Chondrocyte (in vitro differentiated cells): ENCODE data around the gene TNFRSF12A. TPM values are rescaled to one million over a fixed set of nuclear protein-coding genes. Genes with fewer than 3 reads are reported as not detected.
"Not testable (repeated sequence)": the region's sequence is repeated elsewhere in the genome, so short reads cannot be mapped to it uniquely, and the experiment has no call there.

ENCODE experiments used
- DNase-seq: peaks from one replicate; pipeline ENCODE4 v3.0.0; 2021; ENCODE audit warnings: mixed read lengths, low spot score
- H3K27ac Mint-ChIP-seq: one replicate; pipeline ENCODE4 v1.8.0; 2021; ENCODE audit warnings: mild to moderate bottlenecking, moderate library complexity, mixed read lengths; ENCODE audit not compliant: unreplicated experiment
- H3K27me3 Mint-ChIP-seq: 2 replicates; pipeline ENCODE4 v1.8.0; 2021; ENCODE audit warnings: low read depth, mixed read lengths
- H3K36me3 Mint-ChIP-seq: 2 replicates; pipeline ENCODE4 v1.8.0; 2021; ENCODE audit warnings: low read depth, mixed read lengths
- H3K4me1 Mint-ChIP-seq: 2 replicates; pipeline ENCODE4 v1.8.0; 2021; ENCODE audit warnings: low read depth, mild to moderate bottlenecking, mixed read lengths
- H3K4me3 Mint-ChIP-seq: one replicate; pipeline ENCODE4 v1.8.0; 2021; ENCODE audit warnings: mild to moderate bottlenecking, moderate library complexity, mixed read lengths; ENCODE audit not compliant: unreplicated experiment
- H3K9me3 Mint-ChIP-seq: 2 replicates; pipeline ENCODE4 v1.8.0; 2021; ENCODE audit warnings: low read depth, mixed read lengths
- CTCF ChIP-seq: fragments of 200-600 bp; sonication (generic); IDR thresholded peaks from 2 replicates; pipeline ENCODE4 v1.5.0; 2021; ENCODE audit warnings: antibody characterized with exemption, mild to moderate bottlenecking, moderate library complexity
- total RNA-seq: library from RNA; stranded (reverse); gene quantifications from 3 replicates; pipeline ENCODE4 v1.2.1, GENCODE V29; 2021

TNFRSF12A gene
- total RNA-seq, 1 donor from 2014 or later, result 165 TPM

- no peak for DNase-seq
- H3K27ac Mint-ChIP-seq, result no peak overlapping the region
- H3K9me3 Mint-ChIP-seq, result no peaks in the 10 kb centered on the region
- H3K27me3 Mint-ChIP-seq, result peaks cover 31% of the 10 kb centered on the region
- peaks cover 7% of the 10 kb centered on the region for H3K4me1 Mint-ChIP-seq
- no peak overlapping the region for H3K4me3 Mint-ChIP-seq
- no peak for TF ChIP-seq CTCF
- peaks cover 10% of the 10 kb centered on the region for H3K36me3 Mint-ChIP-seq
Measured at GRCh38 chr16:3049921-3050481, 29.8 kb downstream of the TNFRSF12A start.

- Mint-ChIP-seq H3K36me3 (peaks cover 9% of the 10 kb centered on the region), H3K27ac (no peak overlapping the region), H3K9me3 (no peaks in the 10 kb centered on the region), H3K4me3 (no peak overlapping the region), H3K4me1 (peaks cover 3% of the 10 kb centered on the region), H3K27me3 (peaks cover 27% of the 10 kb centered on the region)
- no peak for TF ChIP-seq CTCF
- DNase-seq, result no peak
Measured at GRCh38 chr16:3050487-3050886, 30.3 kb downstream of the TNFRSF12A start.

- Mint-ChIP-seq H3K9me3 (no peaks in the 10 kb centered on the region), H3K27ac (no peak overlapping the region), H3K36me3 (peaks cover 9% of the 10 kb centered on the region), H3K27me3 (peaks cover 26% of the 10 kb centered on the region), H3K4me1 (peaks cover 3% of the 10 kb centered on the region), H3K4me3 (no peak overlapping the region)
- no peak for DNase-seq
- TF ChIP-seq CTCF, result no peak
Measured at GRCh38 chr16:3051009-3051408, 30.8 kb downstream of the TNFRSF12A start.

- Mint-ChIP-seq H3K27me3 (peaks cover 26% of the 10 kb centered on the region), H3K36me3 (peaks cover 9% of the 10 kb centered on the region), H3K9me3 (no peaks in the 10 kb centered on the region), H3K4me1 (peaks cover 3% of the 10 kb centered on the region), H3K4me3 (no peak overlapping the region), H3K27ac (no peak overlapping the region)
- TF ChIP-seq CTCF, result no peak
- no peak for DNase-seq
Measured at GRCh38 chr16:3051494-3051893, 31.3 kb downstream of the TNFRSF12A start.

GRCh38 chr16:3052571-3053329 is 32.6 kb downstream of the TNFRSF12A start:
- not testable (repeated sequence) for H3K4me1 Mint-ChIP-seq, H3K9me3 Mint-ChIP-seq, H3K36me3 Mint-ChIP-seq, H3K27ac Mint-ChIP-seq, DNase-seq, H3K4me3 Mint-ChIP-seq
- H3K27me3 Mint-ChIP-seq, result peaks cover 22% of the 10 kb centered on the region

GRCh38 chr16:3053330-3053710 is 33.2 kb downstream of the TNFRSF12A start:
- H3K27me3 Mint-ChIP-seq, result peaks cover 17% of the 10 kb centered on the region
- not testable (repeated sequence) for DNase-seq, H3K4me1 Mint-ChIP-seq, H3K27ac Mint-ChIP-seq, H3K36me3 Mint-ChIP-seq, H3K9me3 Mint-ChIP-seq, H3K4me3 Mint-ChIP-seq
